Right lobe of liver (tissue), 6 donors: ENCODE measurements around the gene CEP63. TPM values are rescaled to one million over a fixed set of nuclear protein-coding genes. Genes with fewer than 3 reads are reported as not detected.

Experiments
- ATAC-seq, 4 donors: fragments of 200-7000 bp; cut with Tn5 transposase; one replicate each; pipeline ENCODE4 v1.9.1; 2020; ENCODE audit warnings: mild to moderate bottlenecking in 4 of 4, moderate library complexity in 4 of 4
- DNase-seq, 3 donors: peaks; one replicate each; pipeline ENCODE4 v3.0.0-alpha.2; 2020
- H3K27ac ChIP-seq, 3 donors: fragments of 200-600 bp; one replicate each; pipeline ENCODE4 v1.8.0; 2022
- H3K27me3 ChIP-seq, 2 donors: fragments of 200-600 bp; one replicate each; pipeline ENCODE4 v1.8.0; 2022
- H3K36me3 ChIP-seq, 4 donors: fragments of 200-600 bp; sonication (generic) in 1 of 4; one replicate each; pipeline versions ENCODE4 v1.5.1 to v1.8.0; 2017 to 2022; ENCODE audit warnings: control low read depth in 1 of 4
- H3K4me1 ChIP-seq, 4 donors: fragments of 200-600 bp; sonication (generic) in 1 of 4; one replicate each; pipeline versions ENCODE4 v1.5.1 to v1.8.0; 2017 to 2022; ENCODE audit warnings: control low read depth in 1 of 4
- H3K4me3 ChIP-seq, 3 donors: fragments of 200-600 bp; one replicate each; pipeline ENCODE4 v1.8.0; 2022
- H3K9me3 ChIP-seq, 4 donors: fragments of 200-600 bp; sonication (generic) in 1 of 4; one replicate each; pipeline versions ENCODE4 v1.5.1 to v1.8.0; 2017 to 2022; ENCODE audit warnings: control low read depth in 1 of 4
- POLR2A ChIP-seq: fragments of 450-650 bp; IDR thresholded peaks from one replicate; pipeline ENCODE4 v1.6.1; 2017; ENCODE audit warnings: antibody characterized with exemption, mild to moderate bottlenecking
- WGBS: methylation state at CpG from one replicate; pipeline ENCODE4 v1.1.6; 2018; ENCODE audit warnings: low coverage, low lambda C conversion rate; ENCODE audit not compliant: insufficient coverage; ENCODE audit errors: missing lambda C conversion rate; 5-methylcytosine and 5-hydroxymethylcytosine counted together
- intact Hi-C, 2 donors: fragments of 100-400 bp; cut with DNase I; formaldehyde crosslinking; loops; one replicate each; pipeline versions ENCODE4 v1.11.2 to v1.14.1; 2022
- total RNA-seq, 6 experiments: library from RNA; depleted of rRNA in 2 of 6; stranded (reverse); fragments of >200 nt in 2 of 6; fragmentation: NEBNext Ultra II Directional in 3 of 6; extraction: Animal tissue kit (Norgen Biotek cat#: 25700) in 3 of 6; gene quantifications; one replicate each; pipeline versions ENCODE4 v1.1.0 to v1.2.4, GENCODE V29; 2016 to 2023
- TF ChIP-seq, protein P1 (sequence below), 4 donors: fragments of 200-600 bp in 3 of 4; fragments of 450-650 bp in 1 of 4; IDR thresholded peaks; one replicate each; pipeline versions ENCODE4 v1.5.1 to v1.8.0; 2016 to 2022; ENCODE audit warnings: antibody characterized with exemption in 4 of 4, mild to moderate bottlenecking in 2 of 4
- donor health status: DM: no; HTN: yes; CAD: no.
- donor health status: DM: no; HTN: no; CAD: no.
- donor health status: DM: no; HTN: no; CAD: no.
- donor health status: DM: no; HTN: yes; CAD: no.
- donor health status: DM: no; HTN: yes; CAD: no.

Gene CEP63
- total RNA-seq, 6 experiments from 2014 or later, result 8.7 to 14.4 (median 9.1) TPM

DNA sequence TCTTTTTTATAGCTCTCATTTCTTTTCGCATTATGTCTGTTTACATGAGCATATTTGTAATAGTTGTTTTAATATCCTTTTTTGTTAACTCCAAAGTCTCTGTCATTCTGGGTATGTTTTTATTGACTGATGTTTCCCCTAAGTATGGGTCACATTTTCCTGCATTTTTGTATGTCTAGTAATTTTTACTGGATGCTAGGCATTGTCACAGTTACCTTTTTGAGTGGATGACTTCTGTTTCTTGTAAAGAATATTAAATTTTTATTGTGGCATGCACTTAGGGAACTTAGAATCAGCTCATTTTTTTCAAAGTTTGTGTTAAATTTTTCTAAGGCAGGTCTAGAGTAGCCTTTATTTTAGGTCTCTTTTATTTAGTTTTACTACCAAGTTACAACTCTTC lies 40.8 kb upstream of the CEP63 start:
- H3K27me3 ChIP-seq, result no peaks in the 10 kb centered on the region
- ATAC-seq (no peak), DNase-seq (no peak)
- H3K9me3 ChIP-seq, result no peaks in the 10 kb centered on the region
- WGBS, result 82% methylated on average over 1 of the region's 1 CpG
- H3K27ac ChIP-seq, result no peak overlapping the region
- no peak for TF ChIP-seq POLR2A
- TF ChIP-seq, protein P1, sequence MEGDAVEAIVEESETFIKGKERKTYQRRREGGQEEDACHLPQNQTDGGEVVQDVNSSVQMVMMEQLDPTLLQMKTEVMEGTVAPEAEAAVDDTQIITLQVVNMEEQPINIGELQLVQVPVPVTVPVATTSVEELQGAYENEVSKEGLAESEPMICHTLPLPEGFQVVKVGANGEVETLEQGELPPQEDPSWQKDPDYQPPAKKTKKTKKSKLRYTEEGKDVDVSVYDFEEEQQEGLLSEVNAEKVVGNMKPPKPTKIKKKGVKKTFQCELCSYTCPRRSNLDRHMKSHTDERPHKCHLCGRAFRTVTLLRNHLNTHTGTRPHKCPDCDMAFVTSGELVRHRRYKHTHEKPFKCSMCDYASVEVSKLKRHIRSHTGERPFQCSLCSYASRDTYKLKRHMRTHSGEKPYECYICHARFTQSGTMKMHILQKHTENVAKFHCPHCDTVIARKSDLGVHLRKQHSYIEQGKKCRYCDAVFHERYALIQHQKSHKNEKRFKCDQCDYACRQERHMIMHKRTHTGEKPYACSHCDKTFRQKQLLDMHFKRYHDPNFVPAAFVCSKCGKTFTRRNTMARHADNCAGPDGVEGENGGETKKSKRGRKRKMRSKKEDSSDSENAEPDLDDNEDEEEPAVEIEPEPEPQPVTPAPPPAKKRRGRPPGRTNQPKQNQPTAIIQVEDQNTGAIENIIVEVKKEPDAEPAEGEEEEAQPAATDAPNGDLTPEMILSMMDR (IDR thresholded peaks at IDR 0.05), result no peak
- peaks cover 0 to 10% (median 4%) of the 10 kb centered on the region in 4 donors for H3K4me1 ChIP-seq
- no peaks in the 10 kb centered on the region for H3K36me3 ChIP-seq
- intact Hi-C loops, result no loop called here
- no peak overlapping the region for H3K4me3 ChIP-seq

DNA sequence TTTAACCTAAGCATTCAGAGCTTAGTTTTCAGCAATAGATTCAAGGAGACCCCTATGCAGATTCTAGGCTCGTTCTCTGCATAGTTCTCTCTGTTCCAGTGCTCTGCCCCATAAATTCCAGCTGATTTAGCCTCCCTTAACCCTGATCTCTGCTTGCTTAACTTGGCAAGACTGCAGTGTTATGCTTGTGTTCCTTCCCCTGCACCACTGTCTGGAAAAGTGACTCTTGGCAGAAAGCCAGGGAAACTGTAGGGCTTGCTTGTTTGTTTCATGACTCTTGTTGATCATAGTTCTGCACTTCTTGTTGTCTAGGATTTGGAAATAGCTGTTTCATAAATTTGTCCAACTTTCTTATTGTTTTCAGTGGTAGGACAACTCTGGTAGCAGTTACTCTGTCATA lies 40.2 kb upstream of the CEP63 start:
- WGBS, result 21% methylated on average over 1 of the region's 1 CpG
- ATAC-seq (peak; percentile 89 to 90 (median 90)), DNase-seq (peak in 1 of 3 donors; percentile 63)
- Histone ChIP-seq H3K4me1 (peaks cover 0 to 10% (median 4%) of the 10 kb centered on the region in 4 donors), H3K27ac (peak overlapping the region in 1 of 3 donors; percentile 9), H3K27me3 (no peaks in the 10 kb centered on the region), H3K9me3 (no peaks in the 10 kb centered on the region), H3K36me3 (no peaks in the 10 kb centered on the region), H3K4me3 (no peak overlapping the region)
- intact Hi-C loops, result no loop called here
- no peak for TF ChIP-seq POLR2A
- TF ChIP-seq, protein P1 (IDR thresholded peaks at IDR 0.05), result no peak

DNA sequence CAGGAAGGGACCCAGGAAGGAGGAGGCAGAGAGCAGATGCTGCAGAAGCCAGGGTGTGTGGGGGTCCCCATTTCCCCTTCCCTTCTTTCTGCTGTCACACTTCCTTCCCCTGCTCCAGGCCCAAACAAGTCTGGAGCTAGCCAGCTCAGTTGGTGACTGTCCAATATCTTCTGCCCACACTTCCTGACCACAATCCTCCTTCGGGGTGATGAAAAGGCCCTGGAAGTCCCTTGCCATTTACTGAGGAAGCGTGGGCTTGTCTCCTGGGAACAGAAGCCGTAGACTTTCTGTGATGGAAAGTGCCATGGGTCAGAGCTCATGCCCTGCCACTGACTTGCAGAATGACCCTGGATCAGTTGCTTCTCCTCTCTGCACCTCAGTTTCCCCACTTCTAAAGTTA lies 39.1 kb upstream of the CEP63 start:
- H3K27me3 ChIP-seq, result no peaks in the 10 kb centered on the region
- TF ChIP-seq, protein P1 (IDR thresholded peaks at IDR 0.05), result no peak
- no peak for TF ChIP-seq POLR2A
- no peak overlapping the region for H3K27ac ChIP-seq
- no peaks in the 10 kb centered on the region for H3K36me3 ChIP-seq
- no peak overlapping the region for H3K4me3 ChIP-seq
- H3K9me3 ChIP-seq, result no peaks in the 10 kb centered on the region
- peaks cover 0 to 10% (median 4%) of the 10 kb centered on the region in 4 donors for H3K4me1 ChIP-seq
- WGBS, result 57% methylated on average over 1 of the region's 3 CpGs
- intact Hi-C loops, result no loop called here
- DNase-seq (no peak), ATAC-seq (peak in 2 of 4 donors; percentile 14 to 18)

DNA sequence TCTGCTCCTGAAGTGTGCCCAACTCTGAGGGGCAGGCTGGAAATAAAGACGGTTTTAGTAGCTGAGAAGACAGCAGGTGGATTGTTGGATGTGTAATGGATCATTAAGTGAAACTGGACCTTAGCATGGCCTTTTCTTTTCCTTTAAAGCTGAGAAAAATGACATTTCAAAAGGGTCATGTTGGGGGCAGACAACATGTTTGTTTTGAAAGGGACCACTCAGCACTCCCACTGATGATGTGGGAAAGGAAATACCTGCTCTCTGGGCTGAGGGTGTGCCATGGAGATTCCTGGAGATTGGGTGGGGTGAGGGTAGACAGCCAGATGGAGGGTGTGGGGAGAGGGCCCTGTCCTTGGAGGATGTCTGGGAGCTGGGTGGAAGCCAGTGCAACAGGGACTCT lies 38.5 kb upstream of the CEP63 start:
- no peak for TF ChIP-seq POLR2A
- TF ChIP-seq, protein P1 (IDR thresholded peaks at IDR 0.05), result no peak
- Histone ChIP-seq H3K4me3 (no peak overlapping the region), H3K9me3 (no peaks in the 10 kb centered on the region), H3K36me3 (no peaks in the 10 kb centered on the region), H3K27me3 (no peaks in the 10 kb centered on the region), H3K4me1 (peaks cover 0 to 10% (median 4%) of the 10 kb centered on the region in 4 donors), H3K27ac (no peak overlapping the region)
- DNase-seq (no peak), ATAC-seq (no peak)
- WGBS, result 63% methylated on average over 1 of the region's 1 CpG
- intact Hi-C loops, result no loop called here

DNA sequence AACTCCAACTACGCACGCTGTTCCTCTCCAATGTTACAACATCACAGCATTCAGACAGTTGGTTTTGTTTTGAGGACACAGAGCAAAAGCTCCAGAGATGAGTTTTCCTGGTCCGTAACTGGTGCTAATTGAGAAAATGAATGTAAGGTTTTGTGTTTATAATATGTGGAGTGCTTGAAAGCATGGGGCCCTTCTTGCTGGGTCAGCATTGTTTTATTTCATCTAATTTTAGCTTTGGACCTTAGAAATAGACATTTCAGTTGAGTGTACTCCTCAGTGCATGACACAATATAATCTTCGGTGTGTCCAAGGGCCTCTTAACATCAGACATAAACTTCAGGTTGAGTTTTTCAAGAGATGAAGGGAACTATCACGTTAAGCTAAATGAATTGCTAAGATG lies 37.2 kb upstream of the CEP63 start:
- no peak overlapping the region for H3K27ac ChIP-seq
- no peaks in the 10 kb centered on the region for H3K9me3 ChIP-seq
- DNase-seq (no peak), ATAC-seq (no peak)
- WGBS, result 94% methylated on average over 5 of the region's 5 CpGs
- H3K36me3 ChIP-seq, result no peaks in the 10 kb centered on the region
- H3K4me3 ChIP-seq, result no peak overlapping the region
- peaks cover 0 to 10% (median 4%) of the 10 kb centered on the region in 4 donors for H3K4me1 ChIP-seq
- H3K27me3 ChIP-seq, result no peaks in the 10 kb centered on the region
- no peak for TF ChIP-seq POLR2A
- TF ChIP-seq, protein P1 (IDR thresholded peaks at IDR 0.05), result no peak
- intact Hi-C loops, result no loop called here
